Right renal pelvis (tissue), 4 donors: Measurements from ENCODE around the gene MVB12B. TPM values are rescaled to one million over a fixed set of nuclear protein-coding genes. Genes with fewer than 3 reads are reported as not detected.

Experiments used
- DNase-seq, 4 donors: peaks; one replicate each; pipeline ENCODE4 v3.0.0-alpha.2; 2013; ENCODE audit warnings: low read depth in 4 of 4, low spot score in 3 of 4, missing footprints in 1 of 4
- polyA plus RNA-seq, 4 donors: library from polyadenylated mRNA; unstranded; fragments of 120-200 nt; gene quantifications; one replicate each; pipeline ENCODE4 v1.2.1, GENCODE V29; 2013; ENCODE audit not compliant: insufficient read length in 4 of 4

MVB12B gene
- polyA plus RNA-seq, 4 donors: 17.9 to 19.7 (median 18.9) TPM

- DNase-seq: no peak
Observed at GRCh38 chr9:126378761-126379160, 52.1 kb downstream of the MVB12B start.

- DNase-seq: no peak
Observed at GRCh38 chr9:126379661-126380360, 53.2 kb downstream of the MVB12B start.

- no peak for DNase-seq
Observed at GRCh38 chr9:126380447-126380846, 53.8 kb downstream of the MVB12B start.

GRCh38 chr9:126381195-126381594 is 54.6 kb downstream of the MVB12B start:
- no peak for DNase-seq

GRCh38 chr9:126383406-126384046 is 56.9 kb downstream of the MVB12B start:
- no peak for DNase-seq

GRCh38 chr9:126384926-126385325 is 58.3 kb downstream of the MVB12B start:
- DNase-seq: no peak

GRCh38 chr9:126386088-126386487 is 59.5 kb downstream of the MVB12B start:
- DNase-seq: no peak

- no peak for DNase-seq
Observed at GRCh38 chr9:126386776-126387175, 60.1 kb downstream of the MVB12B start.

- DNase-seq: no peak
Observed at GRCh38 chr9:126388964-126389708, 62.5 kb downstream of the MVB12B start.

- DNase-seq: no peak
Observed at GRCh38 chr9:126389992-126390391, 63.4 kb downstream of the MVB12B start.

- no peak for DNase-seq
Observed at GRCh38 chr9:126390923-126391322, 64.3 kb downstream of the MVB12B start.

- no peak for DNase-seq
Observed at GRCh38 chr9:126391713-126392661, 65.4 kb downstream of the MVB12B start.

GRCh38 chr9:126392662-126393371 is 66.2 kb downstream of the MVB12B start:
- DNase-seq: no peak

- DNase-seq: no peak
Observed at GRCh38 chr9:126393876-126394275, 67.2 kb downstream of the MVB12B start.

GRCh38 chr9:126394802-126395201 is 68.2 kb downstream of the MVB12B start:
- DNase-seq: no peak

GRCh38 chr9:126395439-126396212 is 69.0 kb downstream of the MVB12B start:
- no peak for DNase-seq

- no peak for DNase-seq
Observed at GRCh38 chr9:126397056-126397455, 70.4 kb downstream of the MVB12B start.

- peak in 1 of 4 donors; percentile 69 for DNase-seq
Observed at GRCh38 chr9:126398403-126399058, 71.9 kb downstream of the MVB12B start.

- DNase-seq: no peak
Observed at GRCh38 chr9:126399251-126399650, 72.6 kb downstream of the MVB12B start.
